CD4-positive, alpha-beta T cell treated with Interleukin-21 for 1 hour (primary cell): ENCODE data around the gene LRP1B.

ENCODE experiments used
- DNase-seq: peaks from one replicate; pipeline ENCODE4 v3.0.0-alpha.2; 2020

Gene LRP1B

DNA sequence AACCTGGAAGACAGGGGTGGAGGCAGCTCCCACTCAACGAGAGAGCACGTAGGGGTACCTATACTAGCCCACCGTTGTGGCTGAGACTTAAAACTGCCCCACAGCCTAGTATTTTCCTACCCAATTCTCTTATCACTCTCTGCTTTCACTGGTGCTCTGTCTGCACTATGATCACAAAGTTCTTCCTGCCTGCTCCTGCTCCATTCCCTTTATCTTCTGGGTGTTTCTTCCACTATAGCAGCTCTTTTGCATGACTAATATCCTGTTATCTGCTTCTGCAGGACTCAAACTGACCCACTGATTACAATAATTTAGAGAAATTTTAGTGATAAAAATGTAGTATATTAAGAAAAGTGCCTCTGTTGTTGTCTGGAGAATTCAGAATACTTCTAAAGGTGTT, 184.8 kb downstream of the LRP1B start:
- DNase-seq: no peak

DNA sequence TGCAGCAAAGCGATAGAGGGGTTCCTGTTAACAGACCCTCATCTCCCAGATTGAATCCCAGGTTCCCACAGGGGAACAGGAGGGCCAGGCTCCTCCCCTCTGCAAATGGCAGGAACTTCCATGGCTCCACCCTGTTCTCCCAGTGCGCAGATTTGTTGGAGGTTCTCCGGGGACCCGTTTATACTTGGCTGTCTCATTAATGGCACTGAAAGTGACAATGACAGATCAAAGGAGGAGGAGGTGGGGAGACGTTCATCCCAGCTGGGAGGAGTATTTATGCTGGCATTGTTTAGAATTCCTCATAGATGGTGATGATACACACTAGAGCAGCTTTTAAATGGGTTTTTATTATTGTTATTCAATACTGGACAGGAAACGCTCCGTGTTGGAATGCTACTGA, 186.9 kb downstream of the LRP1B start:
- no peak for DNase-seq

DNA sequence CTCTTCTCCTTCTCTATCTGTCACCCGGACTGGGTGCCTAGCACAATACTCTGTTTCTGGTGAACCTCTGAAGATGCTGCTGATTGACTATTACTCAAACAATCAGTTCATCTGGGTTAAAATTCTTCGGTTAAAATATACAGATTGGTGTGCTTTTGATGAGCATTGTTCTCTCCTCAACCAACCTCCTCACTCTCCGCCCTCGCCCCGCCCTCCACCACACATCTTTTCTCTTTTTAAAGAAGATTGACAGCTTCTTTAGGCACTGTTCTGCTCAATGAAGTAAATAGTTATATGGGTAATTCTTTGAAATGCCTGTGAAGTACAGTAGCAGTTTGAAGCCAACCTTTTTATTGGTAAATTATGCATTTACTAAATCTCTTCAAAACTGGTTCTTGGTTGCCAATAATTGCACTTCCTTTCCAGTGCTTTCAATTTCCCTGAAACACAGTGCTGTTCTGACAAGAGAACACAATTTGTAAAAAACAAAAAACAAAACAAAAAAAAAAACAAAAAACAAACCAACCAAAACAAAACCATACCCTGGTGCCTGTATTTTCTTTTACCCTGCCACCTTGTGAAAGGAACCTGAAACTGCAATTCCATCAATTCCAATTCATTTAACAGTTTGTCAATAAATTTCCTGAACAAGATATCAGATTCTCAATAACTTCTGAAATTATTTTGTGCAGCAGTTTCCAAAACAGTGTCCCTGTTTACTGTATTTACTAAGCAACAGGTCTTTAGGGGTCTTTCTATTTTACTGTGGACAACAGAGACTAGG, 188.6 kb downstream of the LRP1B start:
- no peak for DNase-seq

DNA sequence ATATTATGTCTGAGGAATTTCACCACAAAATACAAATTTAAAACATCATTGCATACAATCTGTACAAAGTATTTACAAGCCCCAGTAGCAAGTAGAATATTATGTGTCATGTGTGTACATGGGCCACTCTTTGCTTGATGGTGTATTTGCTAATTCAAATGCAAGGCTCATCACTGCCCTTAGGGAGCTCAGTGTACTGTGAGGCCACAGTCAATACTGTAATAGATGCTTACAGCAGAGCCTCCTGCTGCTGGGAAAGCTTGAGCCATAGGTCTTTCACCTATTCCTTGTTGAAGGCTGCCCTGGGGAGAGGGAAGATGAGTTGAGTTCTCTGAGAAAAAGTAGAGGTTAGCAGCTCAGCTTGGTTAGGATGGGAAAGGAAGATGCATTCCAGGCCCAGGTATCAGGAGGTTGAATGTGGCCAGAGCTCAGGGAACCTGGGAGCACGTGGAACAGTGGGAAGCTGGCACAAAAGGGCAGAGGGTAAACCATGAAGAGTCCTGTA, 189.6 kb downstream of the LRP1B start:
- DNase-seq: no peak

DNA sequence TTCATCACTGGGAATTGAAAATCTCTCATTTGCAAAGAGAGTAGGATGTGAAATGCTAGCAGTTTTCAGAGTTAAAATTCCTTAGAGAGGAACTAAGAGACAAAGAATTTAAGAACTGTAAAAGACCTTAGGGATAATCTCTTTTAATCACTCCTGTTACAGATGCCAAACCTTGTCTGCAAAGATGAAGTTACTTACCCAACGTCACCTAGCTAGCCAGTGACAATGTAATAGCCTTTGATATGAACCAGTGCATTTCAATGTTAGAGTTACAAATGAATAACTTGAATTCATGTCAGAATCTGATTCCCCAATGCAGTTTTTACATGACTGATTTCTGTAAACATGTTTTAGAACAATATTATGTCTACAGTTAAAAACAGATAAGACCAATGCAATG, 190.1 kb downstream of the LRP1B start:
- DNase-seq: no peak

DNA sequence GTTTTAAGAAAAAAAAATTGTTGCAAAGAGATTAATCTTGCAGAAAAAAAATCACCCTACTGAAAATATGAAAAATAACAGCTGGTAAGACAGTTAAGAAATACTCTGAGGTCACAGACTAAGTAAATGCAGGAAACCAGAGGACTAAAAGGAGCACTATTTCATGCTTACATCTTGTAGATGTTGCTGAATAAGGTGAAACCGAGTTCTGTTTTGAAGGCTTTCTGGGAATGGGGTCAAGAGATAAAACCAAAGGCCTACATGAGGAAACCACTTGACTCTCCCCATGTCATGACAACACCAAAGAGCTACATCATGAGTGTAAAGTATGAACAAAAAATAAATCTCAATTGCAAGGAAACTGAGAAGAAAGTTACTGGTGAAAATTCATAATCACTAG, 197.6 kb downstream of the LRP1B start:
- DNase-seq: no peak

DNA sequence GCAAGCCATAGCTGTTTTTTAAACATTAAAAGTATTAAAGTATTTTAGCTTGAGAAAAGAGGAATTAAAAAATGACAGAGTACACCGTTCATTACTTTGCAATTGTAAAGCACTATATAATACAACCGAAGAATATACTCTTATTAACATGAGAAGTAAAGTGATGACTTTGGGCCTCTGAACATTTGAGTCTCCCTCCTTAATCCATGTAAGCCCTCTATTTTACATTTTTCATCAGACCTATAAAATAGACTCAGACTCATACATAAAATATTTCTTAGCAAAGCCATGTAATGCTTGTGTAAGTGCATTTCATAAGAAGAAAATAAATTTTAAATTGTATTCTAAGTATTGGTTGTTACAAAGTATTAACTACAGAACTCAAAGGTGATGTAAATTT, 198.6 kb downstream of the LRP1B start:
- DNase-seq: no peak

DNA sequence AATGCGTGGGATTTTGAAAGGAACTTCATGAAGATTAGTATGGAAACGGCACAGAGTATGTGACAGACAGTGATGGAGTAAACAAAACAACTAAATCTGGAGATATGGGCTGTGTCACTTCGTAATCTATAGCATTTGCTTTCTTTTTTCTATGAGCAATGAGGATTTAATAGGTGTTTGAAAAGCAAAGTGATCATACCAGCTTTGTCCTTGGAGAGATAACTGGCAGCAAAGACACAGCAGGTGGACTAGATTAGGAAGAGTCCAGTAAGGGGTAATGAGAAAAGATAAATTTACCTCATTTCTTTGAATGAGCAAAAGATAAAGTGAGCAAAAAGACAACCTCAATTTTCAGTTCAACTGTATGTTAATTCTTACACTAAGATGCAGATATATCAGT, 199.0 kb downstream of the LRP1B start:
- DNase-seq: no peak

DNA sequence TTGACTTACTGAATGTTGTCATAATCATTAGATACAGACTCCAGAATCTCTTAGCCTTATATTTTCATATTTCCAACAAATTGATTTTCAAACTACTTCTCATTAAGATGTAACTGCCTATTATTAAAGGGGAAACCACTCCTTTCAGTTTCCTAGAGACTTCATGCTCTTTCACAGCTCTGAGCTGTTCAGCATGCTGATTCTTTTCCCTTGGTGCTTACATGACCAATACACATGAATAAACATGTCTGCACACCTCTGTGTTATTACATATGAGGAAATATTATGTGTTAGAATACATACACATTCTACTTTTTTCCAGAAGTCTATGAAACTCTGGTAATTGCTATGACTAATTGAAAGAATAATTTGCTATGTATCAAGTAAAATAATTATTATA, 200.0 kb downstream of the LRP1B start:
- no peak for DNase-seq

DNA sequence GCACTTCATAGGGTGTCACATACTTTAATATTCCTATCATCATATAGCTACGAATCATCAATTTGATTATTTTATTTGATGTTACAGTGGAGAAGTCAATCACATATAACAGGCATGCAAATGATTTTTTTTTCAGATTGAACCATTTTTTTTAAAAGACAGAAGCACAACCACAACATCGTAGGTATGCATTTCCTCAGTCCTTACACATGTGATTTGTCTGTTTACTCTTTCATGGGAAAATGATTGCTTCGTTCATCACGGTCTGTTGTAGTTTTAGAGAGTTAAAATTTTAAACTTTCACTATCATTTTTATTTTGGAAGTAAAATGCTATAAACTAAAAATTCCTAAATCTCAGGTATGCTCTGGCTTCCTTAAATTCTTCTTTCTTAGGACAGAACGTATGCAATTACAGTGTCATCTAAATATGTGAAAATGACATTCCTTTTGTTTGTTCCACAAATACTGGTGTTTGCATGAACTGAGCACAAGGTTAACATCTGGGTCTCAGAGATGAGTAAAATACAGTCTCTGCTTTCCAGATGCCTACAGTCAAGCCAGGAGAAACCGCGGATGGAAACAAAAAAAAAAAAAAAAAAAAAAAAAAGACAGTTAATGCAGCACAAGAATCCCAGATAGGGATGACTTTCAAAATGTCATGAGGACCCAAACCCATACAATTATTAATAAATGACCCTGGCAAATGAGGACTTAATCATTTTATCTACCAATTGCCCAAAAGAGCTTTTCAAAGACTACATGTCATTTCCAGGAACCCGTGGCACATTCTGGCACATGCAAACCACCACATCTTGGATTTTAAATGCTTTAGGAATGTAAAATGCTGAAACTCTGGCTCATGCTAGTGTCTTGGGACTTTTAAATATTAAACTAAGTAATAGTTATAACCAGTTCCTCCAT, 201.2 kb downstream of the LRP1B start:
- no peak for DNase-seq

DNA sequence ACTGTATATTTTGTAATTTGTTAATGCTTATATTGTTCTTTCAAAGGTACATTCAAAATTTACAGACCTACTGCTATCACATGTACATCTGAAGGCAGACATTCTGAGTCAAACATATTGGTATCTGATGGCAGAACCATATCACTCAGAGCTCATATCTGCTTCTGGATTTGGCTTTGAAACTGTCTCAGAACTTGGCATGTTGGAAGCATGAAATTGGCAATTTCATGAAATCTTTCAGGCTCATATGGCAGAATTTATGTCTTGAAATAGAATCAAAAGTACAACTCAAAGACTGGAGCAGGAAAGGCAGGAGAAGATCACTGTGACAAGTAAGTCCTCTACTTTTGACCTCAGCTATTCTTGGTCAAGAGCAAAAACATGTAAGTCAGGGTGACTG, 202.3 kb downstream of the LRP1B start:
- DNase-seq: no peak

DNA sequence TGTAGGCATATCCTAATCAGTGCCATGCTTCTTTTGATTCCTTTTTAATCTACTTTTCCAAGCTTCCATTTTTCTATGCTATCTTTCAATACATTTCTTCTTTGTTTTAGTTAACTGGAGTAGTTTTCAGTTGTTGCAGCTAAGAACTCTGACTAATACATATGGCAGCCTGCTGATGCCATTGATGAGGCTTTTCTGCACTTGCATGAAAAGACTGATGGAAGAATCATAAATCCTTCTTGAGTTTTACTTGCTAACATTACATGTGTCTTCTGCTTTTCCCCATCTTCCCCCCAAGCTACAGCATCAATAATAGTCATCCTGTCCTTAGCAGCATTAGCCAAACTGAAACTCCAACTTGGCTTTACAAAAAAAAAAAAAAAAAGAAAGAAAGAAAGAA, 203.3 kb downstream of the LRP1B start:
- no peak for DNase-seq

DNA sequence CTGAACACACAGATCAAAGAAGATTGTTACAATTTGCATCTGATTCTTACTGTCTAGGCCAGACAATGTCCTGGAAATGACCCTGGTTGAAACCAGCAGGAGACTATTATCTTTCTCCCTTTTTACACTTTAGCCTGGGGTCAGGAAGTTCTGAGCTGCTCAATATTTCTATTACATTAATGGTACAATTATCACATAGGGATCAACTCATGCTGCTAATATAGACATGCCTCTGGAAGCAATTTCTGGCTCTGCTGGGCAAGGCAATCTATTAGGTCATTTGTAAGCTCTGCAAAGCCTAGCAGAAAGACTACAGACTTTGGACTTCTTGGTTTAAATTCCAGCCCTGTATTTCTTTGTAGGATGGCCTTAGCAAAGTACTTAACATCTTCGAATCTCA, 205.3 kb downstream of the LRP1B start:
- no peak for DNase-seq

DNA sequence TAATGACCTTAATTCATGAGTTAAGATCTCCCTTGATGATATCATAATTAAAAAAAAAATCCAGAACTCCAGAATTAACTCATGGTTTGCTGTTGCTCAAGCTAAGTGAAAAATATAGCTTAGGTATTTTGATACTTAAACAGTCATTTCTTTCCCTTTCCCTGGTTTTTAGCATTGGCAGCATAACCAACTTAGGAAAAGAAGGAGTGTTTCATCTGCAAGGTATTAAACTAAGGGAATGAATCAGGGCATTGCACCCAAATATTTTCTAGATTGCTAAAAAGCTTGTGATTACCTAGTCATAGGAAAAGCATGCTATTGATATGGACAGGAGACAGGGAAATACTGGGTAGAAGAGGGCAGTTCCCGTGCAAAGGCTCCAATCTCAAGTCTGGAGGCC, 207.2 kb downstream of the LRP1B start:
- no peak for DNase-seq

DNA sequence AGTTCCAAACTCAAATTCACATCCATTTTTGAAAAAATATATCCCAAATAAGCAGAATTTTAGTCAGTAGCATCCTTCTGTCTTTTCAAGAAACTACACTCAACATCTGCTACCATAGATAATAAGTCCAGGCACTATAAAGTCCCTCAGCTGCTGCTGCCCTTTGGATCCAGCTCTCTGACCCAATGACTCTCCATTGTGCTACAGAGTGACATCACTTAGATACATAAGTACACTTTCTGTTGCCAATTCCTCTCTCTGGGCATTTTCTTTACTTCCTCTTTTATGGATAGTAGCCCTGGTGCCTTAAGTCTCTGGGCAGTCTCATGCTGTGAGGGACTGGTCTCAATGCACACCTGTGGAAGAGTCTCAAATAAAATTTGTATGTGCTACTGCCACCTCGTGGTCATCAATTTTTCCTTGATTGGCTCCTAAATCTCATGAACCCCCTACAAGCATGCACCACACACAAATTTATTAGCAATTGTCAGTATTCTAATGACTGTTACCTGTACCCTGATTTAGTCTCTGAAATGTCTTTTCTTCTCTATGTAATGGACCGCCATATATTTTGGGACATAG, 219.2 kb downstream of the LRP1B start:
- DNase-seq: no peak

DNA sequence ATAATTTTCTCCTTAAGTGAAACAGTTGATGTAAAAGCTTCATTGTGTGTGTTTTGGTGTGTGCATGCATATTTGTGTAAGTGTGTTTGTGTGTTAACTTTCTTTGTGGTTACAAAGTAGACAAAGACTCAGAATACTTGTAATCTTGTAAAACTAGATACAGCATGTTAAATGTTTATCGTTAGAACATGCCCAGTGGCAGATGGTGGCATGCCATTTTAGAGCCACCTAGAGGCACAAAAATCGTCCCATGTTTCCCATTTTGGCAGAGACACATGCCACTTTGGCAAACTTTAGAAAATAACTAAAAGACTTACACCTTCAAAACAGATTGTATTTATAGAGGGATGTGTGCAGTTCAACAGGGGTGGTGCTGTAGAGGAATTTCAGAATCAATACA, 224.1 kb downstream of the LRP1B start:
- DNase-seq: no peak

DNA sequence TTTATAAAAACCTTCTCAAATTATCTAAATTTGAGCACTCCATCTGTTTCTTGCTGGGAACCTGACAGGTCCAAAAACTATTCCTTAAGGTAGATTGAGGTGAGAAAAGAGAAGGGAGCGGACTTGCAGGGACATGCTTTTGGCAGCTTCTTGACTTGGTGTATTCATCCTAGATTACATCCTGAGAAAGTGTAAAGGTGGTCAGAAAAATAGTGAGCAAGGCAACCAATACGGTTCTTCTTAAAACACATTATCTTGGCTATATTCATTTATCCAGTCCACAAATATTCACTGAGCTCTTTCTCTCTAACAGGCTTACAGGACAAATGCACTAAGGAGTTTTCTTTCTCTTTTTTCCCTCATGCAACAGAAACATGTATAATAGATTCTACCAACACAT, 230.0 kb downstream of the LRP1B start:
- no peak for DNase-seq

DNA sequence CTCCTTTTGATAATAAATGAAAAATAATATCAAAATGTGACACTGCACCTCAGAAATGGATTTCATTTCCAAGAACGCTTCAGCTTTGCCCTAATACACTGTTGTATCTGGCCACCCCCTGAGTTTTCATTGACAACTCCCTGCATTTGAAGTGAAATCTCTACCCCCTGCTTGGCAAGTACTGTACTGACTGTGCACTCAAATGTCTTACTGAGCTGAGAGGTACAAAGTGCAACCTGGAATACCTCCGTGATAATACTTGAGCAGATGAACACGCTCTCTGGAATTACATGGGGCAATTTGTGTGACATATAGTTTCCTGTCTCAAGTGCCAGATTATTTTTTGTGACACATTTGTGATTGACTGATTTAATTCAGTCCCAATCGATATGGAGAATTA, 231.1 kb downstream of the LRP1B start:
- no peak for DNase-seq

DNA sequence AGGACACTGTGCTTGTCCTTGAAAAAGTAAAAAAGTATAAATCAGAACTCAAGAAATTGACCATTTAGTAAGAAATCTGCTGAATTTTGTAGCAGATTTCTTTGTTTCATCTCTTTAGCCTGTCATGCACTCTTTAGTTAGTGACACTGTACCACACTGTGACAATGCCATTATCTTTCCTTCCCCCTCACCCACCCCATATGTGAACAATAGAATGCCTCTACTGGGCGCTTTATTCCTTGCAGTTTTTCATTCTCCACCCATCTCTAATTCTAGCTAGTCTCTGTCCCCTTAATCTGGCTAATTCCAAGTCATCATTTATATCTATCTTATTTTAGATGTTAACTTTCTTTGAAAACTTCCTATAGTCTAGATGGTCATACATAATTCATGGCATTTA, 241.0 kb downstream of the LRP1B start:
- DNase-seq: no peak

DNA sequence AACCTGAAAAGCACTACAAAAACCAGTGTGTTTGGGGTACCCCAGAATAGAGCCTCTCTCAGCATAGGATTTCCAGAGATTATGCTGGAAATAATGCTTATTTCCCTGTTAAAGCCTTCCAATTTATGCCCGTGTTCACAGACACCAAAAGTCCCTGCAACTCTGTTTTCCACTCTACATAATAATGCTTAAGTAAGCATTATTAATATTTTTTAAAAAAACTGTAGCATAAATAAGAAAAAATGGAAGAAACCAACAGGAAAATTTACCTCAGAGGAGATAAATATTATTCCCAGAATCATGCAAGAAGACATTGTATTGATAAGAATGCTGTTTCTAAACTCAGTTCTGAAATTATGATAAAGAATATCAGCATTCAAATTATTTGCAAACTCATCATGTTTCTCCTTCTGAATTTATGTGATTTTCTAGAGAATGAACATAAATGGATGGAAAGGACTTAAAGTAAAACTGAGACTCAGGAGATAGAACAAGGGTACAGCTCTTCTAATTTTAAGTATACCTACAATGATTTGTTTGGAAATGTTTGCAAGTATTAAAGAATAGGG, 241.7 kb downstream of the LRP1B start:
- no peak for DNase-seq

DNA sequence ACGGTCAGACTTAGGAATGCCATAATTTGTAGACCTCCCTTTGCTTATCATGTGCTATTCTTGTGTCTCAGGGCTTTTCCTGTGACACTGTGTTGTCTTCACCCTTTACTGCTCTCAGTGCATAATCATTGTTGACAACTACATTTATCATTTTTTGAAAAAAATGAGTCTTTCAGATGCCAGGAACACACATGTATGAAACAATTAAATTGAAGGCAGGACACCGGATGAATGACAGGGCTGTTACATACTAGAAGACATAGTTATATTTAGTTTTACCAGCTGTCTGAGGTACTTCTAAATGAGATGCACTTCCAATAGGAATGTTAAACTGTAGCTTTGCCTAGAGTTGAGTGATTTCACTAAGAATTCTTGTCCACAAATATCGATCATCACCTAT, 243.5 kb downstream of the LRP1B start:
- DNase-seq: no peak

DNA sequence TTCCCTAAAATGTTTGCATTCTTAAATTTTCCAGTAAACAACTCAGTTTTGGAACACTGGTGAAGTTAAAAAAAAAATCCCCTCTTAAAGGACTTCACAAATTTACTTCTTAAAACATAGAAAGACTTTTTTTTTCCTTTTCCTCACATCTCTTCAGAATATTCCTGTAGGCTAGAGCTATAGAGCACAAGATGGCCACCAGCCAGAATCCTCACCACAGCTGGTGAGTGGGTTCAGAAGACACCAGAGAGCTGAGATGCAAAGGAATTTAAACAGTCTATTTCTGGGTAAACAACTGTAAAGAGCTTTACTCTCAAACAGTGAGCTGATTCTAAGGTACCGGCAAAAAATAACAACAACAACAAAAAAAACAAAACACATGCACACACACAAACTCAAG, 252.8 kb downstream of the LRP1B start:
- DNase-seq: no peak

DNA sequence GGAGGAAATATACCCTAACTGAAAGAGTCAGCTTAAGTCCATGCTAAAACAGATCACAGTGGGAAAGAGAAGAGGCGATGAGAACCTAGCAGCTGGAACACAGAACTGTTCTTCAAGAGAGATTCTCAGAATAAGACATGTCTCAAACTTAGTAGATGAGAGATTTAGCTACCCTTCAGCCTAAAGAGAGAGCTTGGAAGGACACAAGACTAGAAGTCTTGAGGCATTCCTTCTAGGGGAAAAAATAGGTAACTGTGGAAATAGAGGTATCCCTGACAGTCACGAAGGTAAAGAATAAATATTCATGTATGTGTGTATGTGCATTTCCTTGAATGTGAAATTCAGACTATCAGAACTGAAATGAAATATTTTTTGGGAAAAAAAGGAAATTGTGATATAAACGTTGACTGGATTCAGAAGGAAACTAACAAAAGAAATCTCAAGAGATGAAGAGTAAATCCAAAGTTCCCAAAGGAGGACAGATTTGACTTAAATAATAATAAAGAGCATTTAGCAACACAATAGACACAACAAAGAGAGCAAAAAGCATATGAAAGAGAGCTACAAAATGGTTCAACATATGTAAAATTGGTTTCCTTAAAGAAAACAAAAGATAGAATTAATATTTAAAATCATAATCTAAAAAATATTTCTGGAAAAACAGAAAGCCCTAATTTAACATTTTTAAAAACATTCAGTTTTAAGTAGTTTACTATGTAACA, 258.7 kb downstream of the LRP1B start:
- no peak for DNase-seq
